Measurements from ENCODE around the gene BMERB1.

BMERB1 gene

GRCh38 chr16:15482068-15482747 lies 47.8 kb downstream of the BMERB1 start:
- H3K4me3 ChIP-seq (ENCODE audit: low read depth in 1 of 2, low read length in 1 of 2), result no peak overlapping the region
- TF ChIP-seq CTCF (IDR thresholded peaks at IDR 0.05), result no peak

GRCh38 chr16:15482748-15483298 lies 48.4 kb downstream of the BMERB1 start:
- Histone ChIP-seq H3K27me3 (no peaks in the 10 kb centered on the region), H3K9me3 (no peaks in the 10 kb centered on the region), H3K4me1 (ENCODE audit: control insufficient read depth in 1 of 2, insufficient read depth in 1 of 2, low read depth in 1 of 2, low read length in 1 of 2) (no peaks in the 10 kb centered on the region), H3K36me3 (no peaks in the 10 kb centered on the region), H3K27ac (no peak overlapping the region), H3K4me3 (ENCODE audit: low read depth in 1 of 2, low read length in 1 of 2) (no peak overlapping the region)
- TF ChIP-seq CTCF (IDR thresholded peaks at IDR 0.05), result no peak

More at GRCh38 chr16:15482068-15482747, 47.8 kb downstream of the BMERB1 start:
- no peak overlapping the region for H3K27ac ChIP-seq
- H3K4me1 ChIP-seq (ENCODE audit: control insufficient read depth in 1 of 2, insufficient read depth in 1 of 2, low read depth in 1 of 2, low read length in 1 of 2), result no peaks in the 10 kb centered on the region
- no peaks in the 10 kb centered on the region for H3K36me3 ChIP-seq
- no peaks in the 10 kb centered on the region for H3K9me3 ChIP-seq
- no peaks in the 10 kb centered on the region for H3K27me3 ChIP-seq

- no peaks in the 10 kb centered on the region for H3K4me1 ChIP-seq (ENCODE audit: control insufficient read depth in 1 of 2, insufficient read depth in 1 of 2, low read depth in 1 of 2, low read length in 1 of 2)
- H3K27me3 ChIP-seq, result no peaks in the 10 kb centered on the region
- no peak for TF ChIP-seq CTCF (IDR thresholded peaks at IDR 0.05)
- no peak overlapping the region for H3K4me3 ChIP-seq (ENCODE audit: low read depth in 1 of 2, low read length in 1 of 2)
- no peaks in the 10 kb centered on the region for H3K9me3 ChIP-seq
- peak overlapping the region; percentile 3 for H3K27ac ChIP-seq
- no peaks in the 10 kb centered on the region for H3K36me3 ChIP-seq
Measured at GRCh38 chr16:15483857-15484256, 49.5 kb downstream of the BMERB1 start.

GRCh38 chr16:15484662-15485061 lies 50.3 kb downstream of the BMERB1 start:
- H3K9me3 ChIP-seq, result no peaks in the 10 kb centered on the region
- H3K36me3 ChIP-seq, result no peaks in the 10 kb centered on the region
- no peak for TF ChIP-seq CTCF (IDR thresholded peaks at IDR 0.05)
- H3K4me3 ChIP-seq (ENCODE audit: low read depth in 1 of 2, low read length in 1 of 2), result no peak overlapping the region
- no peaks in the 10 kb centered on the region for H3K4me1 ChIP-seq (ENCODE audit: control insufficient read depth in 1 of 2, insufficient read depth in 1 of 2, low read depth in 1 of 2, low read length in 1 of 2)
- no peak overlapping the region for H3K27ac ChIP-seq
- no peaks in the 10 kb centered on the region for H3K27me3 ChIP-seq

GRCh38 chr16:15485175-15485574 lies 50.8 kb downstream of the BMERB1 start:
- no peaks in the 10 kb centered on the region for H3K4me1 ChIP-seq (ENCODE audit: control insufficient read depth in 1 of 2, insufficient read depth in 1 of 2, low read depth in 1 of 2, low read length in 1 of 2)
- H3K9me3 ChIP-seq, result no peaks in the 10 kb centered on the region
- no peak overlapping the region for H3K4me3 ChIP-seq (ENCODE audit: low read depth in 1 of 2, low read length in 1 of 2)
- H3K27me3 ChIP-seq, result no peaks in the 10 kb centered on the region
- no peaks in the 10 kb centered on the region for H3K36me3 ChIP-seq
- H3K27ac ChIP-seq, result no peak overlapping the region
- no peak for TF ChIP-seq CTCF (IDR thresholded peaks at IDR 0.05)
